GM13977 (cell line): ENCODE measurements around the gene ACSF3.
"Not testable (repeated sequence)": the region's sequence is repeated elsewhere in the genome, so short reads cannot be mapped to it uniquely, and the experiment has no call there.

Source experiments
- DNase-seq: peaks from one replicate; pipeline ENCODE4 v3.0.0; 2012; ENCODE audit warnings: low spot score
- CTCF ChIP-seq: IDR thresholded peaks from 2 replicates; pipeline ENCODE4 v1.5.1; 2012; ENCODE audit warnings: mild to moderate bottlenecking, control low read depth; ENCODE audit not compliant: insufficient read depth; ENCODE audit errors: extremely low read depth, missing control alignments
- in situ Hi-C: fragments of 300-500 bp; cut with MboI; formaldehyde crosslinking; loops from one replicate; pipeline ENCODE4 v1.12.0; 2022; ENCODE audit warnings: low sequenced_read_pairs, low pct_unique_long_range_greater_than_20kb, mixed read lengths, inconsistent platforms; ENCODE audit not compliant: unreplicated experiment

The ACSF3 gene

DNA sequence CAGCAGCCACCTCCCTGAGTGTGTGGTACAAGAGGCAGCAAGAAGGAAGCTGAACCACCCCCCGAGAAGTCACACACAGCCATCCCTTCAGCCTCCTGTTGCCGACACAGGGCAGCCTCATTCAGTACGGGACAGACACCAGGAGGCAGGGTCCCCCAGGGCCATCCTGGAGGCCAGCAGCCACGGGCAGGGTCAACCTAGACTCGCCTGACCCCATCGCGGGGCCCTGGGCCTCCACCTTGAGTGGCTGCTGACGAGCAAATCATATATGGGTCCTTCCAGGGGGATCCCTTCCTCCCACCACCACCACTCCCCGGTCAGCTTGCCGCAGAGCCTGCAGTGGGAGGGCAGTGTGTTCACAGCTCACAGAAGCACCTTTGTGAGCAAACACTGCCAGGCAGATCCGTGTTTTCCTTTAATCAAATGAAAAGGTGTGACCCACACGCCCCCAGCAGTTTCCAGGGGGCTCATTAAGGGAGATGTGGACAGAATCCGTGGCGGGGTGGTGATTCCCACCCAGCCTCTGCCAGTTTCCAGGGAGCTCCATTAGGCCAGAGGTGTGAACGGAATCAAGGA is 5.6 kb upstream of the ACSF3 start:
- no peak for TF ChIP-seq CTCF
- in situ Hi-C loops = no loop called here
- no peak for DNase-seq

DNA sequence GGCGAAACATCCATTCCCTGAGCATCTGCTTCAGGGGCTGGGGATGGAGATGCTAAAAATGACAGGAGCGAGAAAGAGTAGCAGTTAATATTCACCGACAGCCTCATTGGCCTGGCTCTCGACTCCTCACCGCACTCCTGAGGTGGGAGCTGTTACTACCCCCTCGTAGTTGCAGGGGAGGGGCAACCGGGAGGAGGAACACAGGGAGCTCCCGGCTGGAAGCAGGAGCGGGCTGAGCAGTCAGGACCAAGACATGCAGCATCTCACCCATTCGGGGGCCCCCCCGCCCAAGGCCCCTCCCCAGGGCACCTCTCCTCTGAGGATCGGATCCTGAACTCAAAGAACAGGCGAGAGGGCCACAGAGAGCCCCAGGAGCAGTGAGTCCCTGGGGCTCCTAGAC is 4.5 kb upstream of the ACSF3 start:
- no peak for TF ChIP-seq CTCF
- DNase-seq = no peak
- in situ Hi-C loops = no loop called here

- DNase-seq = no peak
- no peak for TF ChIP-seq CTCF
- in situ Hi-C loops = no loop called here
Observed at GRCh38 chr16:89090182-89090630, 3.4 kb upstream of the ACSF3 start.

- no peak for DNase-seq
- TF ChIP-seq CTCF = no peak
- in situ Hi-C loops = no loop called here
Observed at GRCh38 chr16:89090669-89091426, 2.8 kb upstream of the ACSF3 start.

DNA sequence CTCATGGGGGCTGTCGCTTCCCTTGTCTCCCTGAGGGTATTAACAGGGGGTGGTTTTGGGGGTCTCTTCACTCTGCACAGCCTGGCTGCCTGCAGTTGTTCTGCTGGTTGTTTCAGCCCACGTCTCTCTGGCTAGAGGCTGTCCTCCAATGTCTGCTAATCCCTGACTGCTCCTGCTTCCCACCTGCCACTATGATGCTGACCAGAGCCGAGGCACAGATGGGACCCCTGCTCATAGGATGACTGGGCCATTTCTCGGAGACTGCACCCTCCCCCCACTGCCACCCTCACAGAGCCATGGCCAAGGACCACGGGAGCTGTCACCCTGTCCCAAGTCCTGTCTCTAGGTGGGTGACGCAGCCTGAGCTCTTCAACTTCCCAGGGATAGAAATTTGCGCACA is 1.6 kb upstream of the ACSF3 start:
- TF ChIP-seq CTCF = no peak
- no peak for DNase-seq
- in situ Hi-C loops = no loop called here

GRCh38 chr16:89093252-89093601 is 425 bp upstream of the ACSF3 start:
- in situ Hi-C loops, DNase-seq: not testable (repeated sequence)

- in situ Hi-C loops = no loop called here
- peak; percentile 47 for DNase-seq
- TF ChIP-seq CTCF = no peak
Observed at GRCh38 chr16:89094252-89094879, 714 bp downstream of the ACSF3 start.
